Ovary (tissue), 3 donors: Measurements from ENCODE around the gene NR1H2.

Source experiments
- CTCF ChIP-seq, 3 donors: fragments of 450-650 bp in 2 of 3; fragments of 200-600 bp in 1 of 3; IDR thresholded peaks; one replicate each; pipeline versions ENCODE4 v1.5.1 to v1.8.0; 2016 to 2022; ENCODE audit warnings: antibody characterized with exemption in 3 of 3, mild to moderate bottlenecking in 1 of 3
- EP300 ChIP-seq: sonication (generic); formaldehyde crosslinking; IDR thresholded peaks from one replicate; pipeline ENCODE4 v1.6.1; 2017; ENCODE audit warnings: antibody characterized with exemption
- donor health status: DM: no; HTN: no; CAD: no.

GRCh38 chr19:50340331-50340730 lies 35.9 kb upstream of the NR1H2 start:
- TF ChIP-seq EP300 (no peak), CTCF (IDR thresholded peaks at IDR 0.05) (no peak)
